SU-DHL-6 (cell line): ENCODE measurements around the gene ZMAT2.
"Not testable (repeated sequence)": the region's sequence is repeated elsewhere in the genome, so short reads cannot be mapped to it uniquely, and the experiment has no call there.

Source experiments
- H2AFZ ChIP-seq: fragments of 200-600 bp; sonication (generic); 2 replicates; pipeline ENCODE4 v1.6.1; 2014; ENCODE audit warnings: low read depth, mild to moderate bottlenecking, moderate library complexity, mixed read lengths, antibody characterized with exemption, low read length; ENCODE audit not compliant: severe bottlenecking
- H3F3A ChIP-seq: fragments of 200-600 bp; shearing (Covaris generic); 2 replicates; pipeline ENCODE4 v1.6.0; 2016; ENCODE audit warnings: antibody characterized with exemption, mild to moderate bottlenecking; ENCODE audit not compliant: insufficient read depth
- H3K27ac ChIP-seq: fragments of 200-600 bp; sonication (generic); 2 replicates; pipeline ENCODE4 v1.5.1; 2016; ENCODE audit warnings: low read depth, mild to moderate bottlenecking, low read length, moderate library complexity, mixed read lengths
- H3K27me3 ChIP-seq: fragments of 200-600 bp; sonication (generic), shearing (Covaris generic); 2 replicates; pipeline ENCODE4 v1.6.0; 2014; ENCODE audit warnings: mild to moderate bottlenecking, low read length
- H3K36me3 ChIP-seq: fragments of 200-600 bp; sonication (generic); 2 replicates; pipeline ENCODE4 v1.6.1; 2014; ENCODE audit warnings: mild to moderate bottlenecking, low read length, mixed read lengths
- H3K4me2 ChIP-seq: fragments of 300-600, 200-600 bp; shearing (Covaris generic), sonication (generic); 2 replicates; pipeline ENCODE4 v1.6.0; 2014; ENCODE audit warnings: low read length, low read depth, mild to moderate bottlenecking; ENCODE audit not compliant: poor library complexity, severe bottlenecking
- H3K4me3 ChIP-seq: fragments of 200-600 bp; sonication (generic); 2 replicates; pipeline ENCODE4 v1.5.1; 2014; ENCODE audit warnings: antibody characterized with exemption, low read length, mild to moderate bottlenecking, mixed read lengths; ENCODE audit not compliant: insufficient read depth, poor library complexity, severe bottlenecking
- H3K79me2 ChIP-seq: fragments of 200-600 bp; sonication (generic); 2 replicates; pipeline ENCODE4 v1.6.1; 2014; ENCODE audit warnings: mild to moderate bottlenecking, low read length, moderate library complexity; ENCODE audit not compliant: insufficient read depth
- H3K9ac ChIP-seq: fragments of 200-600 bp; sonication (generic); 2 replicates; pipeline ENCODE4 v1.7.0; 2014; ENCODE audit warnings: mild to moderate bottlenecking, low read length
- H3K9me2 ChIP-seq: fragments of 200-600 bp; sonication (generic); replicated peaks from 2 replicates; pipeline ENCODE4 v1.6.1; 2014; ENCODE audit warnings: low read length; ENCODE audit not compliant: insufficient read depth
- H3K9me3 ChIP-seq: fragments of 200-600 bp; sonication (generic); 2 replicates; pipeline ENCODE4 v1.6.1; 2014; ENCODE audit warnings: low read length, mixed read lengths; ENCODE audit not compliant: insufficient read depth
- H4K20me1 ChIP-seq: fragments of 200-600 bp; sonication (generic); 2 replicates; pipeline ENCODE4 v1.6.1; 2014; ENCODE audit warnings: low read depth, mild to moderate bottlenecking, antibody characterized with exemption, low read length, moderate library complexity, mixed read lengths
- EZH2phosphoT487 ChIP-seq: fragments of 200-600 bp; sonication (generic), shearing (Covaris generic); conservative IDR thresholded peaks from 2 replicates; pipeline ENCODE4 v1.6.1; 2018; ENCODE audit warnings: mild to moderate bottlenecking, antibody characterized with exemption, low read length, moderate library complexity, mixed read lengths
- TF ChIP-seq, protein P1 (sequence below): fragments of 200-600 bp; sonication (generic); IDR thresholded peaks from one replicate; pipeline ENCODE4 v1.5.1; 2017; ENCODE audit warnings: antibody characterized with exemption, mild to moderate bottlenecking, low read length, moderate library complexity; ENCODE audit not compliant: insufficient read depth, poor library complexity, severe bottlenecking

ZMAT2 gene

DNA sequence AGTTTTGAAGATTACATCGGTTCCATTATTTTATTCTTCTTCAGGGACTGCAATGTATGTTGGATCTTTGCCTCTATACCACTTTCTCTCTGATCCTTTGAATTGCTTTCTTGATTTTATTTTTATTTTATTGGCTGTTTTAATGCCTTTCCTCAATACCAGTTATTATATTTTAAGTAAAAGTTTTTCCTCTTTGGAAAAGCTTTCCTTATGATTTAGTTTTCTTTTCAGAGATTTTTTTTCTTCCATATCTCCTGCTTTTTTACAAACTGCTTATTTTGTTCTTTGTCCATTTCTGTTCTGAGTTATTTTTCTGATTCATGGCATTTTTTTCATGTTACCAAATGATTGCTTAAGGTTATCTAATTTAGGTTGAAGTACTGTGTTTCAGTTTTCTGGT is 11.5 kb downstream of the ZMAT2 start:
- no peak overlapping the region for H3K27ac ChIP-seq
- H3F3A ChIP-seq, result no peaks in the 10 kb centered on the region
- H3K9ac ChIP-seq, result no peak overlapping the region
- no peaks in the 10 kb centered on the region for H3K36me3 ChIP-seq
- TF ChIP-seq, protein P1, sequence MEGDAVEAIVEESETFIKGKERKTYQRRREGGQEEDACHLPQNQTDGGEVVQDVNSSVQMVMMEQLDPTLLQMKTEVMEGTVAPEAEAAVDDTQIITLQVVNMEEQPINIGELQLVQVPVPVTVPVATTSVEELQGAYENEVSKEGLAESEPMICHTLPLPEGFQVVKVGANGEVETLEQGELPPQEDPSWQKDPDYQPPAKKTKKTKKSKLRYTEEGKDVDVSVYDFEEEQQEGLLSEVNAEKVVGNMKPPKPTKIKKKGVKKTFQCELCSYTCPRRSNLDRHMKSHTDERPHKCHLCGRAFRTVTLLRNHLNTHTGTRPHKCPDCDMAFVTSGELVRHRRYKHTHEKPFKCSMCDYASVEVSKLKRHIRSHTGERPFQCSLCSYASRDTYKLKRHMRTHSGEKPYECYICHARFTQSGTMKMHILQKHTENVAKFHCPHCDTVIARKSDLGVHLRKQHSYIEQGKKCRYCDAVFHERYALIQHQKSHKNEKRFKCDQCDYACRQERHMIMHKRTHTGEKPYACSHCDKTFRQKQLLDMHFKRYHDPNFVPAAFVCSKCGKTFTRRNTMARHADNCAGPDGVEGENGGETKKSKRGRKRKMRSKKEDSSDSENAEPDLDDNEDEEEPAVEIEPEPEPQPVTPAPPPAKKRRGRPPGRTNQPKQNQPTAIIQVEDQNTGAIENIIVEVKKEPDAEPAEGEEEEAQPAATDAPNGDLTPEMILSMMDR, result no peak
- TF ChIP-seq EZH2phosphoT487, result no peak
- H3K9me3 ChIP-seq, result no peaks in the 10 kb centered on the region
- no peak overlapping the region for H3K4me2 ChIP-seq
- H3K79me2 ChIP-seq, result no peaks in the 10 kb centered on the region
- no peak overlapping the region for H2AFZ ChIP-seq
- H3K9me2 ChIP-seq, result no peaks in the 10 kb centered on the region
- no peaks in the 10 kb centered on the region for H3K27me3 ChIP-seq
- H4K20me1 ChIP-seq, result no peaks in the 10 kb centered on the region
- H3K4me3 ChIP-seq, result no peak overlapping the region

DNA sequence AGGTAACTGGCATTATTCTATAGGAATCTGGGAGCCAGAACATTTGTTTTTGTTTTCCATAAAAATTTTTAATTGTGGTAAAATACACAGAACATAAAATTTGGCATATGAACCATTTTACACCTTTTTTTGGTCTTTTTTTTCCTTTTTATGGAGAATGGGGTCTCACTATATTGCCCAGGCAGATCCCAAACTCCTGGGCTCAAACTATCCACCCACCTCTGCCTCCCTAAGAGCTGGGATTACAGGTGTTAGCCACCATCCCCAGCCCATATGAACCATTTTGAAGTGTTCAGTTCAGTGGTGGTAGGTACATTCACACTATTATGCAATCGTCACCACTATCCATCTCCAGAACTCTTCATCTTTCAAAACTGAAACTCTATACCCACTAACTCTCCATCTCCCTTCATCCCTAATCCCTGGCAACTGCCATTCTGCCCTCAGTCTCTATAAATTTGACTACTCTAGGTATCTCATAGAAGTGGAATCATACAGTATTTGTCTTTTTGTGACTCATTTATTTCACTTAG is 13.4 kb downstream of the ZMAT2 start:
- Histone ChIP-seq H3K27ac (no peak overlapping the region), H3K9me3 (no peaks in the 10 kb centered on the region), H2AFZ (no peak overlapping the region), H3K36me3 (no peaks in the 10 kb centered on the region), H3K9ac (no peak overlapping the region), H4K20me1 (no peaks in the 10 kb centered on the region), H3K9me2 (no peaks in the 10 kb centered on the region), H3K4me3 (no peak overlapping the region), H3K4me2 (no peak overlapping the region), H3K79me2 (no peaks in the 10 kb centered on the region), H3K27me3 (no peaks in the 10 kb centered on the region), H3F3A (no peaks in the 10 kb centered on the region)
- TF ChIP-seq, protein P1, result no peak
- TF ChIP-seq EZH2phosphoT487, result no peak

DNA sequence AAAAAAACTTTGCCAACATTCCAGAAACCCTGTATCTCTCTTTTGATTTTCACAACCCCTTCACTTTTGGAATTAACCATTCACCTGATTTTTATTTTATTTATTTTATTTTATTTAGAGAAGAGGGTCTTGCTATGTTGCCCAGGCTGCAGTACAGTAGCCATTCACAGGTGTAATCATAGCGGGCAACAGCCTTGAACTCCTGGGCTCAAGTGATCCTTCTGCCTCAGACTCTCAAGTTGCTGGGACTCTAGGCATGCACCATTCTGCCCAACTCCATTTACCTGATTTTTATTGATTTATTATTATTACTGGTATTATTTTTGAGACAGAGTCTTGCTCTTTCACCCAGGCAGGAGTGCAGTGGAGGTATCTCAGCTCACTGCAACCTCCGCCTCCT is 16.0 kb downstream of the ZMAT2 start:
- H3K79me2 ChIP-seq, H2AFZ ChIP-seq: not testable (repeated sequence)

DNA sequence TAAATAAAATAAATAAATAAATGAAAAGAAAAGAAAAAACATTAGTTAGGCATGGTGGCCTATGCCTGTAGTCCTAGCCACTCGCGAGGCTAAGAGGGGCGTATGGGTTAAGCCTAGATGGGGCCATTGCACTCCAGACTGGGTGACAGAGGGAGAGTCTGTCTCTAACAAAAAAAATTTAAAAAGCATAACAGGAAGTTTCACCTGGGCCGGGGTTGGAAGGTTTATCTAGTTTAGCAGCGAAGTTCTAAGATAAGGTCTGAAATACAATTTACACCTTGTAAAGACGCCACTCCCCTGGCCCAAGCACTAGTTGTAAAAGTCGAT is 18.0 kb downstream of the ZMAT2 start:
- Histone ChIP-seq H3K27ac (no peak overlapping the region), H3K79me2 (no peaks in the 10 kb centered on the region), H3K4me2 (no peak overlapping the region), H3K9me2 (no peaks in the 10 kb centered on the region), H3K9ac (no peak overlapping the region), H2AFZ (no peak overlapping the region), H3K36me3 (no peaks in the 10 kb centered on the region), H3K4me3 (no peak overlapping the region), H3K27me3 (no peaks in the 10 kb centered on the region), H4K20me1 (no peaks in the 10 kb centered on the region), H3F3A (no peaks in the 10 kb centered on the region), H3K9me3 (no peaks in the 10 kb centered on the region)
- TF ChIP-seq, protein P1, result no peak
- no peak for TF ChIP-seq EZH2phosphoT487

More for the DNA sequence above, 16.0 kb downstream of the ZMAT2 start:
- not testable (repeated sequence) for H3K9me2 ChIP-seq, H3K27ac ChIP-seq, H3F3A ChIP-seq, H3K4me2 ChIP-seq, H3K27me3 ChIP-seq, H3K4me3 ChIP-seq, H4K20me1 ChIP-seq, H3K9me3 ChIP-seq, H3K9ac ChIP-seq, H3K36me3 ChIP-seq

DNA sequence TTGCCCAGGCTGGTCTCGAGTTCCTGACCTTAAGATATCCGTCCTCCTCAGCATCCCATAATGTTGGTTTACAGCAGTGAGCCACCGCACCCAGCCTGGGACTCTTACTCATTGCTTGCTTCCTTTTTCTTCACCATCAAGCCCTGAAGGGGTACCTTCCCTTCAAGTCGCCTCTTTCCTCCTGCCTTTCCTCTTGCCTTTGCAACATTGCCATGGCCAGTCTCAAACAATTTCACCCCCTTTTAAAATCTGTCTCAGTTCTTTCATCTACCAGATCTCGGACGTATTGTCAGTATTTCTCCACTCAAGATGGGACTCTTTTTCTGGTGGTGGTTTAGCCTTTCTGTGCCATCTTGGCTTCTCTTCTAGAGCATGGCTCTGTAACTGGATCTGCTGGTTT is 20.5 kb downstream of the ZMAT2 start:
- H3F3A ChIP-seq, H3K4me2 ChIP-seq, H3K36me3 ChIP-seq, H2AFZ ChIP-seq, H3K79me2 ChIP-seq, H3K4me3 ChIP-seq, H3K9me3 ChIP-seq, H4K20me1 ChIP-seq, H3K9me2 ChIP-seq, H3K27me3 ChIP-seq, H3K27ac ChIP-seq, H3K9ac ChIP-seq: not testable (repeated sequence)

DNA sequence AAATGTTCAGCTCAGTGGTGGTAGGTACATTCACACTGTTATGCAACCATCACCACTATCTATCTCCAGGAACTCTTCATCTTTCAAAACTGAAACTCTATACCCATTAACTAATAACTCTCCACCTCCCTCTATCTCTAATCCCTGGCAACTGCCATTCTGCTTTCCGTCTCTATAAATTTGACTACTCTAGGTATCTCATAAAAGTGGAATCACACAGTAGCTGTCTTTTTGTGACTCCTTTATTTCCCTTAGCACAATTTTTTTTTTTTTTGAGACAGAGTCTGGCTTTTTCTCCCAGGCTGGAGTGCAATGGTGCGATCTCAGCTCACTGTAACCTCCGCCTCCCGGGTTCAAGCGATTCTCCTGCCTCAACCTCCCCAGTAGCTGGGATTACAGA is 21.1 kb downstream of the ZMAT2 start:
- not testable (repeated sequence) for H3K4me3 ChIP-seq, H3K36me3 ChIP-seq, H3K4me2 ChIP-seq, H3K27me3 ChIP-seq, H3K27ac ChIP-seq, H3K79me2 ChIP-seq, H4K20me1 ChIP-seq, H2AFZ ChIP-seq, H3K9me2 ChIP-seq, H3F3A ChIP-seq, H3K9me3 ChIP-seq, H3K9ac ChIP-seq
